PC-9 (cell line): Measurements from ENCODE around the gene BCL11A.

Source experiments
- CTCF ChIP-seq: fragments of 200-600 bp; sonication (generic); conservative IDR thresholded peaks from 2 replicates; pipeline ENCODE4 v1.6.1; 2017; ENCODE audit warnings: mixed run types, antibody characterized with exemption, mild to moderate bottlenecking, moderate library complexity
- EZH2 ChIP-seq: fragments of 200-600 bp; sonication (generic); IDR thresholded peaks from 2 replicates; pipeline ENCODE4 v1.8.0; 2017; ENCODE audit warnings: antibody characterized with exemption, low read depth

GRCh38 chr2:60546756-60547420, 6.6 kb downstream of the BCL11A start:
- no peak for TF ChIP-seq CTCF
- no peak for TF ChIP-seq EZH2
